ENCODE measurements around the gene ANKRD37.
"Not testable (repeated sequence)": the region's sequence is repeated elsewhere in the genome, so short reads cannot be mapped to it uniquely, and the experiment has no call there.

The ANKRD37 gene

GRCh38 chr4:185358514-185358913 lies 38.1 kb upstream of the ANKRD37 start:
- Histone ChIP-seq H3K27ac (replicated peaks) (no peak overlapping the region), H3K27me3 (ENCODE audit: insufficient read depth, poor library complexity, severe bottlenecking) (peaks cover 2% of the 10 kb centered on the region), H3K4me3 (replicated peaks; ENCODE audit: insufficient read depth, low read length) (no peak overlapping the region)
- DNase-seq (ENCODE audit: low read depth in 1 of 2, low spot score in 1 of 2) = no peak
- TF ChIP-seq GABPA (IDR thresholded peaks at IDR 0.05; ENCODE audit: low read depth) (no peak), POLR2AphosphoS5 (IDR thresholded peaks at IDR 0.05; ENCODE audit: low read depth) (no peak), SPI1 (IDR thresholded peaks at IDR 0.05; ENCODE audit: borderline replicate concordance, low read depth) (no peak), CTCF (IDR thresholded peaks at IDR 0.05; ENCODE audit: insufficient read depth, low read length) (no peak), REST (IDR thresholded peaks at IDR 0.05; ENCODE audit: insufficient replicate concordance, low read depth) (no peak)

GRCh38 chr4:185358959-185359358 lies 37.7 kb upstream of the ANKRD37 start:
- Histone ChIP-seq H3K4me3 (replicated peaks; ENCODE audit: insufficient read depth, low read length) (no peak overlapping the region), H3K27me3 (ENCODE audit: insufficient read depth, poor library complexity, severe bottlenecking) (peaks cover 2% of the 10 kb centered on the region), H3K27ac (replicated peaks) (no peak overlapping the region)
- TF ChIP-seq POLR2AphosphoS5 (IDR thresholded peaks at IDR 0.05; ENCODE audit: low read depth) (no peak), GABPA (IDR thresholded peaks at IDR 0.05; ENCODE audit: low read depth) (no peak)
- DNase-seq (ENCODE audit: low read depth in 1 of 2, low spot score in 1 of 2) = no peak

- DNase-seq (ENCODE audit: low read depth in 1 of 2, low spot score in 1 of 2) = no peak
- Histone ChIP-seq H3K4me3 (replicated peaks; ENCODE audit: insufficient read depth, low read length) (no peak overlapping the region), H3K27me3 (ENCODE audit: insufficient read depth, poor library complexity, severe bottlenecking) (peaks cover 2% of the 10 kb centered on the region), H3K27ac (replicated peaks) (no peak overlapping the region)
- TF ChIP-seq REST (IDR thresholded peaks at IDR 0.05; ENCODE audit: insufficient replicate concordance, low read depth) (no peak), SPI1 (IDR thresholded peaks at IDR 0.05; ENCODE audit: borderline replicate concordance, low read depth) (no peak), GABPA (IDR thresholded peaks at IDR 0.05; ENCODE audit: low read depth) (no peak), CTCF (IDR thresholded peaks at IDR 0.05; ENCODE audit: insufficient read depth, low read length) (no peak), POLR2AphosphoS5 (IDR thresholded peaks at IDR 0.05; ENCODE audit: low read depth) (no peak)
These were observed 36.7 kb upstream of the ANKRD37 start for GRCh38 chr4:185359767-185360446.

- no peak for TF ChIP-seq CTCF (IDR thresholded peaks at IDR 0.05; ENCODE audit: insufficient read depth, low read length)
- no peak for TF ChIP-seq REST (IDR thresholded peaks at IDR 0.05; ENCODE audit: insufficient replicate concordance, low read depth)
- TF ChIP-seq SPI1 (IDR thresholded peaks at IDR 0.05; ENCODE audit: borderline replicate concordance, low read depth) = no peak
- TF ChIP-seq POLR2AphosphoS5 (IDR thresholded peaks at IDR 0.05; ENCODE audit: low read depth) = no peak
- TF ChIP-seq GABPA (IDR thresholded peaks at IDR 0.05; ENCODE audit: low read depth) = no peak
- no peak for DNase-seq (ENCODE audit: low read depth in 1 of 2, low spot score in 1 of 2)
- H3K4me3 ChIP-seq (replicated peaks; ENCODE audit: insufficient read depth, low read length) = no peak overlapping the region
- H3K27me3 ChIP-seq (ENCODE audit: insufficient read depth, poor library complexity, severe bottlenecking) = peaks cover 3% of the 10 kb centered on the region
- no peak overlapping the region for H3K27ac ChIP-seq (replicated peaks)
These were observed 34.8 kb upstream of the ANKRD37 start for GRCh38 chr4:185361872-185362271.

GRCh38 chr4:185362570-185362969 lies 34.1 kb upstream of the ANKRD37 start:
- H3K27me3 ChIP-seq (ENCODE audit: insufficient read depth, poor library complexity, severe bottlenecking); DNase-seq (ENCODE audit: low read depth in 1 of 2, low spot score in 1 of 2); H3K27ac ChIP-seq (replicated peaks); H3K4me3 ChIP-seq (replicated peaks; ENCODE audit: insufficient read depth, low read length): not testable (repeated sequence)
